Measurements from ENCODE around the gene EVX1. TPM values are rescaled to one million over a fixed set of nuclear protein-coding genes. Genes with fewer than 3 reads are reported as not detected.

The EVX1 gene
- total RNA-seq, 1 experiment from 2014 or later, result not detected

- Histone ChIP-seq H2AFZ (ENCODE audit: low read length) (no peak overlapping the region), H3K14ac (ENCODE audit: insufficient read depth, low read length) (no peak overlapping the region), H3K4me1 (ENCODE audit: insufficient read depth, low read length) (no peaks in the 10 kb centered on the region), H3K9ac (ENCODE audit: extremely low read depth, insufficient read length, low read length) (no peak overlapping the region), H2BK15ac (ENCODE audit: low read depth, low read length) (no peak overlapping the region), H2AK5ac (ENCODE audit: insufficient read length, low read length) (no peak overlapping the region), H2BK20ac (ENCODE audit: low read depth, low read length, poor library complexity, severe bottlenecking) (no peak overlapping the region), H3K27ac (ENCODE audit: insufficient read length, low read depth, low read length) (no peak overlapping the region), H4K8ac (replicated peaks; ENCODE audit: insufficient read length, low read depth, low read length) (no peak overlapping the region), H3K27me3 (ENCODE audit: insufficient read depth, low read length) (peaks cover 100% of the 10 kb centered on the region), H2BK12ac (ENCODE audit: insufficient read length, low read depth, low read length) (no peak overlapping the region), H3K9me3 (ENCODE audit: control insufficient read depth, low read depth, low read length) (no peaks in the 10 kb centered on the region), H4K91ac (ENCODE audit: insufficient read length, low read depth, low read length) (no peak overlapping the region), H3K4ac (ENCODE audit: low read depth, low read length) (no peak overlapping the region), H3T11ph (ENCODE audit: low read length) (no peak overlapping the region), H3K56ac (ENCODE audit: insufficient read length, low read depth, low read length) (no peak overlapping the region), H3K4me2 (ENCODE audit: insufficient read depth, insufficient read length, low read length) (no peak overlapping the region), H4K5ac (ENCODE audit: insufficient read length, low read depth, low read length) (no peak overlapping the region), H3K79me1 (ENCODE audit: insufficient read depth, low read depth, low read length, poor library complexity, severe bottlenecking) (no peaks in the 10 kb centered on the region), H3K18ac (ENCODE audit: insufficient read length, low read depth, low read length) (no peak overlapping the region), H3K23ac (ENCODE audit: insufficient read length, low read depth, low read length) (no peak overlapping the region), H4K20me1 (ENCODE audit: control insufficient read depth, insufficient read depth, insufficient read length) (peaks cover 3% of the 10 kb centered on the region), H3K79me2 (ENCODE audit: insufficient read depth, low read length) (no peaks in the 10 kb centered on the region), H3K23me2 (ENCODE audit: insufficient read length, low read depth, low read length, poor library complexity, severe bottlenecking) (peaks cover 3% of the 10 kb centered on the region), H2BK120ac (ENCODE audit: low read depth, low read length, poor library complexity, severe bottlenecking) (no peak overlapping the region), H2BK5ac (ENCODE audit: insufficient read length, low read length) (no peak overlapping the region)
- peak overlapping the region in 1 of 2 experiments; percentile 65; a peak in 3 of 5 replicates for H3K4me3 Mint-ChIP-seq
- H3K27ac Mint-ChIP-seq, result no peak overlapping the region
- 0 out of 7 replicates have a peak, but pooled peaks cover 0 to 1% (median 0%) of the 10 kb centered on the region in 3 experiments for H3K36me3 Mint-ChIP-seq (ENCODE audit: insufficient read depth in 1 of 3, low read depth in 3 of 3)
- WGBS (ENCODE audit: extremely low coverage, insufficient read length, low lambda C conversion rate), result no CpG with 5 or more reads among the region's 18 CpGs
- H3K9me3 Mint-ChIP-seq, result peaks cover 2 to 8% of the 10 kb centered on the region in 2 experiments; a peak in 2 of 5 replicates
- peak; percentile 36 for DNase-seq
- peaks cover 32 to 59% of the 10 kb centered on the region in 2 experiments for H3K4me1 Mint-ChIP-seq
- TF ChIP-seq CTCF (conservative IDR thresholded peaks at IDR 0.05), result no peak
- H3K27me3 Mint-ChIP-seq (ENCODE audit: low read depth), result peaks cover 100% of the 10 kb centered on the region
These were observed 2.0 kb downstream of the EVX1 start for GRCh38 chr7:27244488-27245123.
